Esophagus (tissue), 2 donors: Measurements from ENCODE around the gene WFDC2. TPM values are rescaled to one million over a fixed set of nuclear protein-coding genes. Genes with fewer than 3 reads are reported as not detected.

Experiments used
- H3K27ac ChIP-seq, 2 donors: one replicate each; pipeline ENCODE4 v1.5.1; 2013; ENCODE audit warnings: low read depth in 2 of 2, mild to moderate bottlenecking in 2 of 2, inconsistent platforms in 1 of 2, low read length in 1 of 2, moderate library complexity in 1 of 2
- H3K27me3 ChIP-seq, 2 donors: one replicate each; pipeline ENCODE4 v1.6.1; 2013; ENCODE audit warnings: low read length in 2 of 2, control low read depth in 1 of 2, mild to moderate bottlenecking in 1 of 2; ENCODE audit not compliant: insufficient read depth in 2 of 2, control insufficient read depth in 1 of 2
- H3K36me3 ChIP-seq, 2 donors: one replicate each; pipeline ENCODE4 v1.6.1; 2013; ENCODE audit warnings: low read length in 1 of 2; ENCODE audit not compliant: control insufficient read depth in 2 of 2, insufficient read depth in 2 of 2
- H3K4me1 ChIP-seq, 2 donors: one replicate each; pipeline ENCODE4 v1.6.1; 2013; ENCODE audit warnings: low read length in 1 of 2; ENCODE audit not compliant: control insufficient read depth in 2 of 2, insufficient read depth in 2 of 2
- H3K4me3 ChIP-seq, 2 donors: one replicate each; pipeline ENCODE4 v1.5.1; 2013; ENCODE audit warnings: low read length in 2 of 2, mild to moderate bottlenecking in 2 of 2, low read depth in 1 of 2, moderate library complexity in 1 of 2
- H3K9me3 ChIP-seq, 2 donors: one replicate each; pipeline ENCODE4 v1.6.1; 2013; ENCODE audit warnings: mild to moderate bottlenecking in 2 of 2, low read depth in 1 of 2, low read length in 1 of 2, moderate library complexity in 1 of 2; ENCODE audit not compliant: control insufficient read depth in 2 of 2, insufficient read depth in 1 of 2
- WGBS, 2 donors: extraction: QIAGEN DNeasy Blood & Tissue Kit; methylation state at CpG; one replicate each; pipeline ENCODE4 v1.1.7; 2013; 5-methylcytosine and 5-hydroxymethylcytosine counted together
- polyA plus RNA-seq, 2 donors: library from polyadenylated mRNA; stranded (reverse); fragments of 200-250 nt; gene quantifications; one replicate each; pipeline ENCODE4 v1.2.3, GENCODE V29; 2013
- donor health status: healthy with polysubstance abuse.
- donor health status: Bipolar disorder and iron deficiency.

Gene WFDC2
- polyA plus RNA-seq, 2 donors = 3.3 to 6.1 TPM

- Histone ChIP-seq H3K27ac (no peak overlapping the region), H3K27me3 (peaks cover 3 to 6% of the 10 kb centered on the region in 2 donors), H3K4me1 (no peaks in the 10 kb centered on the region), H3K36me3 (no peaks in the 10 kb centered on the region), H3K9me3 (no peaks in the 10 kb centered on the region), H3K4me3 (no peak overlapping the region)
- WGBS, 2 donors = 90 to 92% methylated on average over 1 of the region's 1 CpG
Observed at GRCh38 chr20:45489083-45489531, 19.6 kb downstream of the WFDC2 start.

GRCh38 chr20:45495501-45495941, 26.0 kb downstream of the WFDC2 start:
- Histone ChIP-seq H3K27ac (no peak overlapping the region), H3K4me3 (no peak overlapping the region), H3K9me3 (no peaks in the 10 kb centered on the region), H3K27me3 (peaks cover 3% of the 10 kb centered on the region in 2 donors), H3K4me1 (no peaks in the 10 kb centered on the region), H3K36me3 (no peaks in the 10 kb centered on the region)
- 82 to 89% methylated on average over 1 of the region's 1 CpG for WGBS, 2 donors

GRCh38 chr20:45496166-45496565, 26.6 kb downstream of the WFDC2 start:
- peaks cover 3% of the 10 kb centered on the region in 2 donors for H3K27me3 ChIP-seq
- H3K4me3 ChIP-seq = no peak overlapping the region
- H3K27ac ChIP-seq = no peak overlapping the region
- no peaks in the 10 kb centered on the region for H3K4me1 ChIP-seq
- no peaks in the 10 kb centered on the region for H3K36me3 ChIP-seq
- WGBS, 2 donors = 69 to 71% methylated on average over 3 of the region's 3 CpGs
- H3K9me3 ChIP-seq = no peaks in the 10 kb centered on the region

GRCh38 chr20:45497971-45498494, 28.5 kb downstream of the WFDC2 start:
- Histone ChIP-seq H3K4me1 (no peaks in the 10 kb centered on the region), H3K27ac (no peak overlapping the region), H3K27me3 (peaks cover 0 to 3% of the 10 kb centered on the region in 2 donors), H3K9me3 (no peaks in the 10 kb centered on the region), H3K4me3 (no peak overlapping the region), H3K36me3 (no peaks in the 10 kb centered on the region)
- WGBS, 2 donors = 74 to 77% methylated on average over 3 of the region's 3 CpGs

GRCh38 chr20:45500022-45500421, 30.5 kb downstream of the WFDC2 start:
- Histone ChIP-seq H3K4me1 (no peaks in the 10 kb centered on the region), H3K9me3 (peaks cover 0 to 3% of the 10 kb centered on the region in 2 donors), H3K4me3 (no peak overlapping the region), H3K27me3 (peaks cover 0 to 3% of the 10 kb centered on the region in 2 donors), H3K36me3 (no peaks in the 10 kb centered on the region), H3K27ac (no peak overlapping the region)
- 67 to 70% methylated on average over 6 of the region's 6 CpGs for WGBS, 2 donors

GRCh38 chr20:45501600-45501999, 32.0 kb downstream of the WFDC2 start:
- Histone ChIP-seq H3K27ac (no peak overlapping the region), H3K9me3 (peaks cover 0 to 3% of the 10 kb centered on the region in 2 donors), H3K36me3 (no peaks in the 10 kb centered on the region), H3K27me3 (peaks cover 0 to 3% of the 10 kb centered on the region in 2 donors), H3K4me1 (no peaks in the 10 kb centered on the region), H3K4me3 (no peak overlapping the region)
- WGBS, 2 donors = 66 to 74% methylated on average over 1 of the region's 1 CpG

- Histone ChIP-seq H3K4me1 (no peaks in the 10 kb centered on the region), H3K4me3 (no peak overlapping the region), H3K9me3 (peaks cover 0 to 3% of the 10 kb centered on the region in 2 donors), H3K27me3 (peaks cover 0 to 3% of the 10 kb centered on the region in 2 donors), H3K36me3 (no peaks in the 10 kb centered on the region), H3K27ac (no peak overlapping the region)
- WGBS, 2 donors = 41 to 76% methylated on average over 1 of the region's 1 CpG
Observed at GRCh38 chr20:45502561-45502960, 33.0 kb downstream of the WFDC2 start.

- H3K27me3 ChIP-seq = peaks cover 0 to 3% of the 10 kb centered on the region in 2 donors
- WGBS, 2 donors = 43 to 49% methylated on average over 2 of the region's 2 CpGs
Observed at GRCh38 chr20:45503403-45503802, 33.9 kb downstream of the WFDC2 start.

GRCh38 chr20:45506398-45506797, 36.8 kb downstream of the WFDC2 start:
- no peak overlapping the region for H3K27ac ChIP-seq
- H3K9me3 ChIP-seq = peaks cover 0 to 3% of the 10 kb centered on the region in 2 donors
- WGBS, 2 donors = 80 to 84% methylated on average over 2 of the region's 2 CpGs
- no peaks in the 10 kb centered on the region for H3K36me3 ChIP-seq
- no peak overlapping the region for H3K4me3 ChIP-seq
- H3K4me1 ChIP-seq = no peaks in the 10 kb centered on the region
- H3K27me3 ChIP-seq = no peaks in the 10 kb centered on the region

More at GRCh38 chr20:45503403-45503802, 33.9 kb downstream of the WFDC2 start:
- Histone ChIP-seq H3K4me1 (no peaks in the 10 kb centered on the region), H3K9me3 (peaks cover 0 to 3% of the 10 kb centered on the region in 2 donors), H3K27ac (no peak overlapping the region), H3K4me3 (no peak overlapping the region), H3K36me3 (no peaks in the 10 kb centered on the region)
